Ovary (tissue), 9 donors: ENCODE results near the gene CNOT10. TPM values are rescaled to one million over a fixed set of nuclear protein-coding genes. Genes with fewer than 3 reads are reported as not detected.
"Not testable (repeated sequence)": the region's sequence is repeated elsewhere in the genome, so short reads cannot be mapped to it uniquely, and the experiment has no call there.

Experiments used
- DNase-seq, 5 donors: peaks; one replicate each; pipeline ENCODE4 v3.0.0-alpha.2; 2019 to 2020
- H3K27ac ChIP-seq, 2 donors: fragments of 200-600 bp; one replicate each; pipeline versions ENCODE4 v1.5.1 to v1.8.0; 2019 to 2022
- H3K27me3 ChIP-seq: fragments of 200-600 bp; one replicate; pipeline ENCODE4 v1.8.0; 2022
- H3K36me3 ChIP-seq: fragments of 200-600 bp; sonication (generic); one replicate; pipeline ENCODE4 v1.5.1; 2019
- H3K4me1 ChIP-seq: one replicate; pipeline ENCODE4 v1.8.1; 2013; ENCODE audit warnings: mild to moderate bottlenecking, moderate library complexity; ENCODE audit not compliant: insufficient read depth
- H3K4me3 ChIP-seq: fragments of 200-600 bp; sonication (generic); one replicate; pipeline ENCODE4 v1.5.1; 2017
- H3K9me3 ChIP-seq, 2 donors: fragments of 200-600 bp in 1 of 2; sonication (generic) in 1 of 2; one replicate each; pipeline versions ENCODE4 v1.5.1 to v1.8.1; 2013 to 2019; ENCODE audit warnings: mild to moderate bottlenecking in 1 of 2, moderate library complexity in 1 of 2
- EP300 ChIP-seq: sonication (generic); formaldehyde crosslinking; IDR thresholded peaks from one replicate; pipeline ENCODE4 v1.6.1; 2017; ENCODE audit warnings: antibody characterized with exemption
- POLR2A ChIP-seq: fragments of 450-650 bp; IDR thresholded peaks from one replicate; pipeline ENCODE4 v1.6.1; 2017; ENCODE audit warnings: antibody characterized with exemption, mild to moderate bottlenecking, moderate library complexity
- WGBS, 3 donors: extraction: QIAGEN DNeasy Blood & Tissue Kit in 1 of 3; methylation state at CpG; one replicate each; pipeline versions ENCODE4 v1.1.5 to v1.1.7; 2013 to 2017; 5-methylcytosine and 5-hydroxymethylcytosine counted together
- intact Hi-C, 4 donors: fragments of 100-400 bp; cut with DNase I; formaldehyde crosslinking; loops; one replicate each; pipeline versions ENCODE4 v1.11.0 to v1.15.1; 2022 to 2023
- polyA plus RNA-seq, 2 donors: library from polyadenylated mRNA; stranded (reverse); fragments of 200-250 nt in 1 of 2; fragments of 350-450 nt in 1 of 2; fragmentation: Illumina TruSeq in 1 of 2; extraction: RNeasy Lipid Tissue Mini Kit (QIAGEN cat#74804) in 1 of 2; gene quantifications; one replicate each; pipeline ENCODE4 v1.2.3, GENCODE V29; 2013 to 2014
- total RNA-seq, 7 donors: library from RNA; depleted of rRNA in 2 of 7; stranded (reverse); fragments of >200 nt in 2 of 7; fragmentation: NEBNext Ultra II Directional in 3 of 7; extraction: Animal tissue kit (Norgen Biotek cat#: 25700) in 3 of 7; gene quantifications; one replicate each; pipeline versions ENCODE4 v1.1.0 to v1.2.4, GENCODE V29; 2016 to 2023
- TF ChIP-seq, protein P1 (sequence below), 3 donors: fragments of 450-650 bp in 2 of 3; fragments of 200-600 bp in 1 of 3; IDR thresholded peaks; one replicate each; pipeline versions ENCODE4 v1.5.1 to v1.8.0; 2016 to 2022; ENCODE audit warnings: antibody characterized with exemption in 3 of 3, mild to moderate bottlenecking in 1 of 3
- donor health status: DM: no; HTN: no; CAD: no; lungs with moderate emphysema.
- donor health status: DM: no; HTN: no; CAD: no.
- donor health status: Bipolar disorder and iron deficiency.
- donor health status: DM: yes; HTN: yes; CAD: no.
- donor health status: DM: no; HTN: no; CAD: no.
- donor health status: DM: yes; HTN: yes; CAD: no.

Gene CNOT10
- total and polyA plus RNA-seq, 9 donors: 12.3 to 38.9 (median 24.1) TPM

DNA sequence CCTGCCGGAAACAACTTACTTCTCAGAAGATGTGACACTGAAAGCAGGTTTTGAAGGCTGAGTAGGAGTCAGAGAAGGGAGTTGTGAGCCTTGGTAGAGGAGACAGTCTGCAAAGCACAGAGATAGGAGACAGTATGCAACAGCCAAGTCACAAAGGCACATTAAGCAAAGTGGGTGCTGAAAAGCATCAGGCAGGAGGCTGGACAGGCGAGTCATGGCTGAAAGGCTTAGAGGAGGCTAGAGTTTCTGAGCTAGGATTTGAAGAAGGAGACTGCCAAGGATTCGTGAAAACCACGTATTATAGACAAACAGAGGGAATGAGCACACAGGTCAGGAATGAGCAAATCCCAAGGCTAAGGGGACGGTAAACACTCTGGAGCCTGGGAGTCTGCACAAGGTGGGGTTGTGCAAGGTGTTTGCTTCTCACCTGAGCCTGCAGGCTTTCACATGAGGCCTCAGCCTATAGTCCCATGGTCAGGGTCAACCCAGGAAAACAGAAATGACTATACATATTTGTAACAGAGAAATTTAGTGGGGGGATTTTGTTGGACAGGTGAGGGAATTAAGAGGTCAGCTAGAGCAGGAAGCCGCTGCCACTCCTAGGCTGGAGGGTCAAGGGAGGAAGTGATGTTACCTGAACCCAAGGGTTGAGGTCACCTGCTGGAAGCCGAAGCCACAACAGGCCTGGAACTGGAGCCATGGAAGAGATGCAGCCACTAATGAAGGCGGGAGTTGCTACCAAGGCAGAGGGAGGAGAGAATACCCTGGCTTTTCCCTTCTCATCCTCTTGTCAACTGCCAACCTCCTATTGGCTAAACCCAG, 109.7 kb downstream of the CNOT10 start:
- TF ChIP-seq, protein P1, sequence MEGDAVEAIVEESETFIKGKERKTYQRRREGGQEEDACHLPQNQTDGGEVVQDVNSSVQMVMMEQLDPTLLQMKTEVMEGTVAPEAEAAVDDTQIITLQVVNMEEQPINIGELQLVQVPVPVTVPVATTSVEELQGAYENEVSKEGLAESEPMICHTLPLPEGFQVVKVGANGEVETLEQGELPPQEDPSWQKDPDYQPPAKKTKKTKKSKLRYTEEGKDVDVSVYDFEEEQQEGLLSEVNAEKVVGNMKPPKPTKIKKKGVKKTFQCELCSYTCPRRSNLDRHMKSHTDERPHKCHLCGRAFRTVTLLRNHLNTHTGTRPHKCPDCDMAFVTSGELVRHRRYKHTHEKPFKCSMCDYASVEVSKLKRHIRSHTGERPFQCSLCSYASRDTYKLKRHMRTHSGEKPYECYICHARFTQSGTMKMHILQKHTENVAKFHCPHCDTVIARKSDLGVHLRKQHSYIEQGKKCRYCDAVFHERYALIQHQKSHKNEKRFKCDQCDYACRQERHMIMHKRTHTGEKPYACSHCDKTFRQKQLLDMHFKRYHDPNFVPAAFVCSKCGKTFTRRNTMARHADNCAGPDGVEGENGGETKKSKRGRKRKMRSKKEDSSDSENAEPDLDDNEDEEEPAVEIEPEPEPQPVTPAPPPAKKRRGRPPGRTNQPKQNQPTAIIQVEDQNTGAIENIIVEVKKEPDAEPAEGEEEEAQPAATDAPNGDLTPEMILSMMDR (IDR thresholded peaks at IDR 0.05): no peak
- TF ChIP-seq EP300 (no peak), POLR2A (no peak)
- 70 to 75% (median 71%) methylated on average over 8 of the region's 8 CpGs for WGBS, 3 donors
- H3K4me1 ChIP-seq: no peaks in the 10 kb centered on the region

GRCh38 chr3:32796384-32796950, 111.5 kb downstream of the CNOT10 start:
- H3K27ac ChIP-seq, H3K36me3 ChIP-seq, H3K9me3 ChIP-seq, H3K4me1 ChIP-seq, H3K27me3 ChIP-seq, DNase-seq, intact Hi-C loops, H3K4me3 ChIP-seq: not testable (repeated sequence)
- WGBS, 3 donors: 79 to 80% (median 80%) methylated on average over 11 of the region's 11 CpGs

More for the DNA sequence above, 109.7 kb downstream of the CNOT10 start:
- Histone ChIP-seq H3K36me3 (no peaks in the 10 kb centered on the region), H3K27me3 (no peaks in the 10 kb centered on the region), H3K9me3 (no peaks in the 10 kb centered on the region), H3K27ac (no peak overlapping the region), H3K4me3 (no peak overlapping the region)
- intact Hi-C loops: no loop called here
- DNase-seq: no peak

DNA sequence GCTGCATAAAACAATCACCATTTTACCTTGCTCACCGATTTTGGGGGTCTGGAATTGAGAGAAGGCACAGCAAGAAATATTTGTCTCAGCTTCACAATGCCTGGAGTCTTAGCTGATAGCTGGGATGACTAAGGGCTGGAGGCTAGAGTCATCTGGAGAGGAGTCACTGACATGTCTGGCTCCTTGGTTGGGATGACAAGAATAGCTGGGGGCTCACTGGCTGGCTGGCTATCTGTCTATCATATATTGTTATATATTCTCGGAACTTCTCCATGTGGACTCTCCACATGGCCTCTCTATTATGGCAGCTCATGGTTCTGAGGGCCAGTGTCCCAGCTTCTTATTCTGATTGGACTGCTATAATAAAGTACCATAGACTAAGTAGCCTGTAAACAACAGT, 112.8 kb downstream of the CNOT10 start:
- no peaks in the 10 kb centered on the region for H3K4me1 ChIP-seq
- DNase-seq: no peak
- 81 to 97% (median 88%) methylated on average over 2 of the region's 2 CpGs for WGBS, 3 donors
- intact Hi-C loops: no loop called here
- H3K9me3 ChIP-seq: no peaks in the 10 kb centered on the region
- H3K36me3 ChIP-seq: no peaks in the 10 kb centered on the region
- H3K27me3 ChIP-seq: no peaks in the 10 kb centered on the region
- no peak overlapping the region for H3K4me3 ChIP-seq
- TF ChIP-seq EP300 (no peak), POLR2A (no peak)
- TF ChIP-seq, protein P1 (IDR thresholded peaks at IDR 0.05): no peak
- no peak overlapping the region for H3K27ac ChIP-seq

DNA sequence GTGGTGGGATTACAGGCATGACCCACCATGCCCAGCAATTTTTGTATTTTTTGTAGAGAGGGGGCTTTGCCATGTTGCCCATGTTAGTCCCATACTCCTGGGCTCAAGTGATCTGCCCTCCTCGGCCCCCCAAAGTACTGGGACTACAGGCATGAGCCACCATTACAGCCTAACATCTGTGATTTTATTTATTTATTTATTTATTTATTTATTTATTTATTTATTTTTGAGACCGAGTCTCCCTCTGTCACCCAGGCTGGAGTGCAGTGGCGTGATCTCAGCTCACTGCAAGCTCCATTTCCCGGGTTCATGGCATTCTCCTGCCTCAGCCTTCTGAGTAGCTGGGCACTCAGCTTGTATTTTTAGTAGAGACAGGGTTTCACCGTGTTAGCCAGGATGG, 116.5 kb downstream of the CNOT10 start:
- intact Hi-C loops, H3K36me3 ChIP-seq, DNase-seq, H3K27ac ChIP-seq, H3K4me1 ChIP-seq, H3K27me3 ChIP-seq, H3K4me3 ChIP-seq, H3K9me3 ChIP-seq: not testable (repeated sequence)
- 90 to 95% (median 93%) methylated on average over 5 of the region's 5 CpGs for WGBS, 3 donors

DNA sequence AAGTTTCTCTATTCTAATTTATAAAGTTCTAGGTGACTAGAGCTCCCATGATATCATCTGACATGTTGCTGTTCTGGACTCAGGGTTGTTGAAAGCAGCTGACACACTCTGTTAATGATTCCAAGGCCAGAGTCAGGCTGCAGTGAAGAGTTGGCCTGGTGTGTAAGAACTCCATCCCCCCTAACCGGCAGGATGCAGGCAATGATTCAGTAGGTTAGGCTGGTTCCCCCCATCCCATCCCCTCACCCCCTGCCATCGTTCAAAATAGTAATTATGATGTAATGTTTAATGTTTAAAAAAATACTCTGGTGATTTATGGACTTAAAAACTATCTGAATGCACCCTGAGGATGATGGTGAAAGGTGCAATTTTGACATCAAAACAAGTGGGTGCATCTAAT, 128.2 kb downstream of the CNOT10 start:
- intact Hi-C loops: no loop called here
- DNase-seq: no peak
- WGBS, 3 donors: 15 to 29% (median 19%) methylated on average over 2 of the region's 2 CpGs
- Histone ChIP-seq H3K4me3 (no peak overlapping the region), H3K27me3 (no peaks in the 10 kb centered on the region), H3K27ac (no peak overlapping the region), H3K4me1 (no peaks in the 10 kb centered on the region), H3K9me3 (no peaks in the 10 kb centered on the region), H3K36me3 (no peaks in the 10 kb centered on the region)
- TF ChIP-seq EP300 (no peak), POLR2A (no peak)
- TF ChIP-seq, protein P1 (IDR thresholded peaks at IDR 0.05): no peak
